Natural killer cell treated with Interleukin-12 subunit alpha and Interleukin-12 subunit beta and Interleukin-15 and Interleukin-18, amount 100 ng/mL, for 72 hours (primary cell): Measurements from ENCODE around the gene SERPINA4. TPM values are rescaled to one million over a fixed set of nuclear protein-coding genes. Genes with fewer than 3 reads are reported as not detected.

Experiments
- ATAC-seq, 2 donors: fragments of 150-1000 bp; cut with Tn5 transposase in 1 of 2; sonication (Bioruptor Pico), chemical (Tn5 transposase) in 1 of 2; 2 replicates each; pipeline ENCODE4 v1.10.0; 2021
- DNase-seq: peaks from one replicate; pipeline ENCODE4 v3.0.0; 2022; ENCODE audit warnings: low spot score
- H3K27ac Mint-ChIP-seq, 2 donors: 1 replicate in 1 of 2; 2 replicates in 1 of 2; pipeline ENCODE4 v1.8.0; 2022; ENCODE audit warnings: mixed read lengths in 2 of 2, mild to moderate bottlenecking in 1 of 2, moderate library complexity in 1 of 2
- H3K27me3 Mint-ChIP-seq, 2 donors: 1 replicate in 1 of 2; 2 replicates in 1 of 2; pipeline ENCODE4 v1.8.0; 2022; ENCODE audit warnings: mixed read lengths in 2 of 2
- H3K36me3 Mint-ChIP-seq: one replicate; pipeline ENCODE4 v1.8.0; 2022; ENCODE audit warnings: mixed read lengths
- H3K4me1 Mint-ChIP-seq, 2 donors: 1 replicate in 1 of 2; 2 replicates in 1 of 2; pipeline ENCODE4 v1.8.0; 2022; ENCODE audit warnings: low read depth in 2 of 2, mixed read lengths in 2 of 2, mild to moderate bottlenecking in 1 of 2
- H3K4me3 Mint-ChIP-seq: one replicate; pipeline ENCODE4 v1.8.0; 2022; ENCODE audit warnings: mixed read lengths
- H3K9me3 Mint-ChIP-seq: 2 replicates; pipeline ENCODE4 v1.8.0; 2022; ENCODE audit warnings: mixed read lengths
- total RNA-seq, 2 donors: library from RNA; stranded (reverse); gene quantifications; one replicate each; pipeline ENCODE4 v1.2.3, GENCODE V29; 2022

The SERPINA4 gene
- total RNA-seq = not detected

GRCh38 chr14:94560751-94561655, at the start of gene SERPINA4:
Gene SERPINA4, plus strand, starts transcription at chr14:94561442. Its CDS starts 2,041 bp downstream, at chr14:94563483.
- no peak within 1 kb of the TSS for H3K27ac Mint-ChIP-seq
- no peaks in the 10 kb centered on the region for H3K36me3 Mint-ChIP-seq
- H3K4me3 Mint-ChIP-seq = no peak within 1 kb of the TSS
- ATAC-seq = no peak
- H3K4me1 Mint-ChIP-seq = no peaks in the 10 kb centered on the region
- no peaks in the 10 kb centered on the region for H3K9me3 Mint-ChIP-seq
- DNase-seq = no peak
- peaks cover 10 to 12% of the 10 kb centered on the region in 2 donors for H3K27me3 Mint-ChIP-seq

GRCh38 chr14:94514351-94514750, 46.9 kb upstream of the SERPINA4 start:
- Mint-ChIP-seq H3K4me3 (no peak overlapping the region), H3K36me3 (no peaks in the 10 kb centered on the region), H3K4me1 (no peaks in the 10 kb centered on the region), H3K27me3 (peaks cover 0 to 3% of the 10 kb centered on the region in 2 donors), H3K27ac (no peak overlapping the region), H3K9me3 (peaks cover 7% of the 10 kb centered on the region)
- DNase-seq = no peak
- ATAC-seq = no peak

GRCh38 chr14:94515426-94515825, 45.8 kb upstream of the SERPINA4 start:
- no peaks in the 10 kb centered on the region for H3K36me3 Mint-ChIP-seq
- H3K27ac Mint-ChIP-seq = no peak overlapping the region
- H3K4me1 Mint-ChIP-seq = no peaks in the 10 kb centered on the region
- H3K27me3 Mint-ChIP-seq = peaks cover 0 to 3% of the 10 kb centered on the region in 2 donors
- ATAC-seq (no peak), DNase-seq (no peak)
- H3K4me3 Mint-ChIP-seq = no peak overlapping the region
- H3K9me3 Mint-ChIP-seq = peaks cover 15% of the 10 kb centered on the region

- Mint-ChIP-seq H3K4me3 (no peak overlapping the region), H3K9me3 (peaks cover 15% of the 10 kb centered on the region), H3K27me3 (peaks cover 0 to 3% of the 10 kb centered on the region in 2 donors), H3K4me1 (no peaks in the 10 kb centered on the region), H3K36me3 (no peaks in the 10 kb centered on the region), H3K27ac (no peak overlapping the region)
- no peak for DNase-seq
- no peak for ATAC-seq
These were observed 45.4 kb upstream of the SERPINA4 start for GRCh38 chr14:94515856-94516255.

GRCh38 chr14:94517248-94517640, 44.0 kb upstream of the SERPINA4 start:
- Mint-ChIP-seq H3K9me3 (peaks cover 15% of the 10 kb centered on the region), H3K4me1 (no peaks in the 10 kb centered on the region), H3K36me3 (no peaks in the 10 kb centered on the region), H3K27me3 (peaks cover 0 to 3% of the 10 kb centered on the region in 2 donors), H3K27ac (no peak overlapping the region), H3K4me3 (no peak overlapping the region)
- DNase-seq = no peak
- ATAC-seq = no peak

GRCh38 chr14:94517641-94518257, 43.5 kb upstream of the SERPINA4 start:
- Mint-ChIP-seq H3K36me3 (no peaks in the 10 kb centered on the region), H3K27me3 (peaks cover 0 to under 1% of the 10 kb centered on the region in 2 donors), H3K4me3 (no peak overlapping the region), H3K4me1 (no peaks in the 10 kb centered on the region), H3K27ac (no peak overlapping the region), H3K9me3 (peaks cover 15% of the 10 kb centered on the region)
- ATAC-seq (no peak), DNase-seq (no peak)

GRCh38 chr14:94521375-94522114, 39.7 kb upstream of the SERPINA4 start:
- no peaks in the 10 kb centered on the region for H3K36me3 Mint-ChIP-seq
- DNase-seq (no peak), ATAC-seq (no peak)
- H3K27me3 Mint-ChIP-seq = peaks cover 18 to 26% of the 10 kb centered on the region in 2 donors
- H3K4me3 Mint-ChIP-seq = no peak overlapping the region
- H3K4me1 Mint-ChIP-seq = no peaks in the 10 kb centered on the region
- no peak overlapping the region for H3K27ac Mint-ChIP-seq
- peaks cover 17% of the 10 kb centered on the region for H3K9me3 Mint-ChIP-seq

GRCh38 chr14:94522115-94522724, 39.0 kb upstream of the SERPINA4 start:
- Mint-ChIP-seq H3K4me3 (no peak overlapping the region), H3K9me3 (peaks cover 17% of the 10 kb centered on the region)
- no peak for ATAC-seq

GRCh38 chr14:94523265-94523664, 38.0 kb upstream of the SERPINA4 start:
- H3K27me3 Mint-ChIP-seq = peaks cover 25 to 36% of the 10 kb centered on the region in 2 donors
- H3K27ac Mint-ChIP-seq = no peak overlapping the region
- H3K4me3 Mint-ChIP-seq = no peak overlapping the region
- DNase-seq (no peak), ATAC-seq (no peak)
- no peaks in the 10 kb centered on the region for H3K36me3 Mint-ChIP-seq
- no peaks in the 10 kb centered on the region for H3K4me1 Mint-ChIP-seq
- peaks cover 17% of the 10 kb centered on the region for H3K9me3 Mint-ChIP-seq

More at GRCh38 chr14:94522115-94522724, 39.0 kb upstream of the SERPINA4 start:
- Mint-ChIP-seq H3K36me3 (no peaks in the 10 kb centered on the region), H3K27ac (no peak overlapping the region), H3K4me1 (no peaks in the 10 kb centered on the region), H3K27me3 (peaks cover 23 to 31% of the 10 kb centered on the region in 2 donors)
- DNase-seq = no peak

GRCh38 chr14:94524093-94524492, 37.1 kb upstream of the SERPINA4 start:
- no peak for ATAC-seq
- no peak overlapping the region for H3K4me3 Mint-ChIP-seq
- peaks cover 25 to 36% of the 10 kb centered on the region in 2 donors for H3K27me3 Mint-ChIP-seq
- no peak overlapping the region for H3K27ac Mint-ChIP-seq
- no peaks in the 10 kb centered on the region for H3K4me1 Mint-ChIP-seq
- no peak for DNase-seq
- no peaks in the 10 kb centered on the region for H3K36me3 Mint-ChIP-seq
- H3K9me3 Mint-ChIP-seq = peaks cover 13% of the 10 kb centered on the region

- Mint-ChIP-seq H3K27ac (no peak overlapping the region), H3K4me3 (no peak overlapping the region), H3K36me3 (no peaks in the 10 kb centered on the region), H3K27me3 (peaks cover 16 to 20% of the 10 kb centered on the region in 2 donors), H3K4me1 (no peaks in the 10 kb centered on the region), H3K9me3 (peaks cover 2% of the 10 kb centered on the region)
- DNase-seq (no peak), ATAC-seq (no peak)
These were observed 30.1 kb upstream of the SERPINA4 start for GRCh38 chr14:94531187-94531586.

- no peak overlapping the region for H3K27ac Mint-ChIP-seq
- no peaks in the 10 kb centered on the region for H3K4me1 Mint-ChIP-seq
- no peak for ATAC-seq
- H3K4me3 Mint-ChIP-seq = no peak overlapping the region
- DNase-seq = no peak
- H3K27me3 Mint-ChIP-seq = peaks cover 8 to 10% of the 10 kb centered on the region in 2 donors
- no peaks in the 10 kb centered on the region for H3K36me3 Mint-ChIP-seq
- peaks cover 2% of the 10 kb centered on the region for H3K9me3 Mint-ChIP-seq
These were observed 28.8 kb upstream of the SERPINA4 start for GRCh38 chr14:94532447-94532846.

- ATAC-seq (no peak), DNase-seq (no peak)
- Mint-ChIP-seq H3K36me3 (no peaks in the 10 kb centered on the region), H3K27me3 (peaks cover 9 to 20% of the 10 kb centered on the region in 2 donors), H3K27ac (no peak overlapping the region), H3K4me3 (no peak overlapping the region), H3K4me1 (no peaks in the 10 kb centered on the region), H3K9me3 (peaks cover 2% of the 10 kb centered on the region)
These were observed 25.7 kb upstream of the SERPINA4 start for GRCh38 chr14:94535506-94535905.
